ENCODE measurements around the gene WTIP. TPM values are rescaled to one million over a fixed set of nuclear protein-coding genes. Genes with fewer than 3 reads are reported as not detected.

WTIP gene
- total RNA-seq, 1 experiment from 2014 or later = 53.0 TPM

GRCh38 chr19:34523408-34523807 is 41.9 kb downstream of the WTIP start:
- H3K9me3 ChIP-seq (replicated peaks) = no peaks in the 10 kb centered on the region
- DNase-seq (ENCODE audit: low read depth in 1 of 2, low spot score in 2 of 2) = no peak
- H3K27ac ChIP-seq = no peak overlapping the region
- peaks cover 20% of the 10 kb centered on the region for H3K27me3 ChIP-seq (replicated peaks)
- H3K36me3 ChIP-seq = no peaks in the 10 kb centered on the region
- H3K4me1 ChIP-seq (replicated peaks) = no peaks in the 10 kb centered on the region
- no peak overlapping the region for H3K4me3 ChIP-seq

DNA sequence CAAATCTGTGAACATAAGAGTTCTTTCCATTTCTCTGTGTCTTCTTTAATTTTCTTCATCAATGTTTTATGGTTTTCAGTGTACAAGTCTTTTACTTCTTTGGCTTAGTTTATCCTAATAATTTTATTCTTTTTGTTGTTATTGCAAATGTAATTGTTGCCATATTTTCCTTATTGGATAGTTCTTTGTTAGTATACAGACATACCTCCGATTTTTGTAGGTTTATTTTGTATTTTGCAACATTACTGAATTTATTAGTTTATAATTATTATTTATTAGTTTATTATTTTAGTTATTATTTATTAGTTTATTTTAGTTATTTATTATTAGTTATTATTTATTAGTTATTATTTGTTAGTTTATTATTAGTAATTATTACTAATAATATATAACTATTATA is 43.4 kb downstream of the WTIP start:
- H3K27ac ChIP-seq = no peak overlapping the region

DNA sequence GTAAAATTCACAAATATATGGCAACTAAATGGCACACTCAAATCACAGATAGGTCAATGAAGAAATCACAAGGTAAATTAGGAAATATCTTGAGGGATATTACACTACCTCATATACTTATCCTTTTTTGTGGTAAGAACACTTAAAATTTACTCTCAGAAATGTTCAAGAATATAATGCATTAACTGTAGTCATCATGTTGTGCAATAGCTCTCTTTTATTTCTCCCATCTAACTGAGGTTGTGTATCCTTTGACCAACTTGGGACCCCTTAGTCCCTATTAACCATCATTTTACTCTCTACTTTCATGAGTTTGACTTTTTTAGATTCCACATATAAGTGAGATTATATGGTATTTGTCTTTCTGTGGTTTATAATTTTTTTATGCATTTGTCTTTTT is 52.6 kb downstream of the WTIP start:
- Histone ChIP-seq H3K4me1 (replicated peaks) (no peaks in the 10 kb centered on the region), H3K27ac (no peak overlapping the region), H3K9me3 (replicated peaks) (no peaks in the 10 kb centered on the region), H3K36me3 (no peaks in the 10 kb centered on the region), H3K27me3 (replicated peaks) (peaks cover 7% of the 10 kb centered on the region; the same call in 1 of the 2 replicates), H3K4me3 (no peak overlapping the region)
- no peak for DNase-seq (ENCODE audit: low read depth in 1 of 2, low spot score in 2 of 2)

More for the DNA sequence above, 43.4 kb downstream of the WTIP start:
- no peak overlapping the region for H3K4me3 ChIP-seq
- peaks cover 23% of the 10 kb centered on the region for H3K27me3 ChIP-seq (replicated peaks)
- H3K36me3 ChIP-seq = no peaks in the 10 kb centered on the region
- no peaks in the 10 kb centered on the region for H3K4me1 ChIP-seq (replicated peaks)
- DNase-seq (ENCODE audit: low read depth in 1 of 2, low spot score in 2 of 2) = no peak
- no peaks in the 10 kb centered on the region for H3K9me3 ChIP-seq (replicated peaks)

DNA sequence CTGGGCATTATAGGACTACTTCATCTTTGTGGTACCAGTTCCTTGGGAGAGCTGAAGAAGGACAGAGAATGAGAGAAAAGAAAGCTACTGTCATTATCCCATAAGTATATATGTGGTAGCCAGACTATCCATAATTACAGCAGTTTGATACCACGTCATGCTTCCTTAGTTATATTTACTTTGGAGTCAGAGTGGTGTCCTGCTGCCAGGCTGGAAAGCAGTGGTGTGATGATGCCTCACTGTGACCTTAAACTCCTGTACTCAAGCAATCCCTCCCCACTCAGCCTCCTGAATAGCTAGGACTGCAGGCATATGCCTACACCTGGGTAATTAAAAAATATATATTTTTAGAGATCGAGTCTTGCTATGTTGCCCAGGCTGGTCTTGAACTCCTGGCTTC is 57.8 kb downstream of the WTIP start:
- peaks cover 4% of the 10 kb centered on the region; the same call in 1 of the 2 replicates for H3K27me3 ChIP-seq (replicated peaks)
- no peaks in the 10 kb centered on the region for H3K4me1 ChIP-seq (replicated peaks)
- no peak overlapping the region for H3K4me3 ChIP-seq
- no peaks in the 10 kb centered on the region for H3K9me3 ChIP-seq (replicated peaks)
- no peaks in the 10 kb centered on the region for H3K36me3 ChIP-seq
- no peak overlapping the region for H3K27ac ChIP-seq
- DNase-seq (ENCODE audit: low read depth in 1 of 2, low spot score in 2 of 2) = no peak

DNA sequence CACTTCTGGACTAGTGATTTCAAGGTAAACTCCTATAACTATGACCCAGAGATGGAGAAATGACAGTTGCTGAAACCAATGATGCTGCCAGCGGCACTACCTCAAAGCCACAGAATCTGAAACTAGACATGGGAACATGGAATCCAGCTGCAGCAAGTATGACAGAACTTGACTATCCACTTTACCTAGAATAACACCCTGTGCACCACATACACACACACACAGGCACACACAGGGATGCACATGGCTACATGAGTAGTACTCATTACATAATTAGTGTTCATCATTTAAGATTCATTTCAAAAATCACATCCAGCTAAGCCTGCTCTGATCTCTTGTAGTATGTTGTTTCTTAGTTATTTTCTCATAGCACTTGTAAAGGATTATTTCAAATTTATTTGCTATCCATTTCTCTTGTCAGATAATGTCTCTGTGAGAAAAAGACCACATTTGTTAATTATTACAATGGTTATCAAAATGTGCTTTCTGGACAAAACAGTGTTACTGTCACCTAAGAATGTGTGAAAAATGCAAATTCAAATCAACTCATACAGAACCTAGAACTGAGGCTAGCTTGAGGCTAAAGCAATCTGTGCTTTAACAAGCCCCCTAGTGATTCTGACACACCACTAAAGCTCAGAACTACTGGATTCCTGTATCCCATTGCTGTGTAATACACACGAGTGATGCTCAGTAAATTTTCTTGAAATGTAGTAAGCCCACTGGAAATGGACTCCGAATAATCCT is 59.4 kb downstream of the WTIP start:
- Histone ChIP-seq H3K4me3 (no peak overlapping the region), H3K36me3 (no peaks in the 10 kb centered on the region), H3K4me1 (replicated peaks) (no peaks in the 10 kb centered on the region), H3K9me3 (replicated peaks) (no peaks in the 10 kb centered on the region), H3K27ac (no peak overlapping the region), H3K27me3 (replicated peaks) (no peaks in the 10 kb centered on the region; the same call in 1 of the 2 replicates)
- DNase-seq (ENCODE audit: low read depth in 1 of 2, low spot score in 2 of 2) = no peak

DNA sequence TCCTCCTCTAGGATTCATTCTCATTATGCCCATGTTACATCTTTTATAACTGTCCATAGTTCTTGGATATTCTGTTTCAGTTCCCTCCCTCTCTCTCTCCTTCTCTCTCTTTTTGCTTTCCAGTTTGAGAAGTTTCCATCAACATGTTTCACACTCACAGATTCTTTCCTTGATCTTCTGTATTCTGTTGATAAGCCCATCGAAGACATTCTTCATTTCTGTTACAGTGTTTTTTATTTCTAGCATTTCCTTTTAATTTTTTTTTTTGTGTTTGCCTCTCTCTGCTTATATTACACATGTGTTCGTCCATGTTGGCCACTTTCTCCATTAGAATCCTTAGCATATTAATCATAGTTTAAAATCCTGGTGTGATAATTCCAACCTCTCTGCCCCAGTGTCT is 68.3 kb downstream of the WTIP start:
- H3K4me3 ChIP-seq = no peak overlapping the region
- H3K9me3 ChIP-seq (replicated peaks) = peaks cover 4% of the 10 kb centered on the region; the same call in 1 of the 2 replicates
- H3K27me3 ChIP-seq (replicated peaks) = no peaks in the 10 kb centered on the region; the same call in 1 of the 2 replicates
- no peak for DNase-seq (ENCODE audit: low read depth in 1 of 2, low spot score in 2 of 2)
- H3K36me3 ChIP-seq = no peaks in the 10 kb centered on the region
- no peak overlapping the region for H3K27ac ChIP-seq
- H3K4me1 ChIP-seq (replicated peaks) = no peaks in the 10 kb centered on the region; the same call in 1 of the 2 replicates

DNA sequence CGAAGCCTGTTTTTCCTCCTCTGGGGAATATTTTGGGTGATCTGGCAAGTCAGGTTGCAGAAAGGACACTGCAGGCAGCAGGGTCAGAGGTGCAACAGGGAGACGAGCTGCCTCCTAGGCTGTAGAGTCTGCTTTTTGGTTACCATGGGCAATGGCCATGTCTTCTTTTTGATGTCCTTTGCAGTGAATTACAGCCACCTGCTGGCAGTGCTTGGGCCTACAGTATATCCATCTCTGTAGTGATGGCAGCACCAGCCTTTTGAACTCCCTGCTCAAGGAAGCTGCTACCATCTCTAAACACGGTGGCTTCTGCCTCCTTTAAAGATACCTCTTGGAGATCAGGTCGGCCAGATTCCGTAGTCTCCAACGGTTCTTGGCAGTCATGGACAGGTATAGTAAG is 73.9 kb downstream of the WTIP start:
- no peak for DNase-seq (ENCODE audit: low read depth in 1 of 2, low spot score in 2 of 2)
- H3K27ac ChIP-seq = no peak overlapping the region

DNA sequence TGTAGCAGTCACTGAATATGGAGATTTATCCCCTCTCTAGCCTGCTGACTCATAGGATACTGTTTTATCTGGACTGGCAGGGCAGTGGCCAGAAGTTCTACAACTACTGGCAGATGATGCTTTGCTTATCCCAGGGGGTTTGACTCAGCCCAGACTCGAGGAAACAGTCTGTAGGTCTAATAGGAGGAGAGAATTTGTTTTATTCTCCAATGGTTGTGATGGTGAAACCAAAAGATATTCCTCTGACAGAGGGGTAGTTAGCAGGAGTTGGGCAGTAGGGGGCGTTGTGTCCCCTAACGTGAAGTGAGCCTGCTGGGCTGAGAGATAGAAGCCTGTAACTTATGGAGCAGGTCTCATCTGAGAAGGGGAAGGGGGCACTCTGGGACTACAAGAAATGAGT is 74.9 kb downstream of the WTIP start:
- no peak overlapping the region for H3K27ac ChIP-seq
- H3K4me3 ChIP-seq = no peak overlapping the region
- no peaks in the 10 kb centered on the region; the same call in 1 of the 2 replicates for H3K4me1 ChIP-seq (replicated peaks)
- no peak for DNase-seq (ENCODE audit: low read depth in 1 of 2, low spot score in 2 of 2)
- no peaks in the 10 kb centered on the region for H3K36me3 ChIP-seq
- no peaks in the 10 kb centered on the region for H3K9me3 ChIP-seq (replicated peaks)
- no peaks in the 10 kb centered on the region; the same call in 1 of the 2 replicates for H3K27me3 ChIP-seq (replicated peaks)

More for the DNA sequence above, 73.9 kb downstream of the WTIP start:
- Histone ChIP-seq H3K4me3 (no peak overlapping the region), H3K4me1 (replicated peaks) (no peaks in the 10 kb centered on the region; the same call in 1 of the 2 replicates), H3K27me3 (replicated peaks) (no peaks in the 10 kb centered on the region; the same call in 1 of the 2 replicates), H3K9me3 (replicated peaks) (peaks cover 1% of the 10 kb centered on the region; the same call in 1 of the 2 replicates), H3K36me3 (no peaks in the 10 kb centered on the region)

DNA sequence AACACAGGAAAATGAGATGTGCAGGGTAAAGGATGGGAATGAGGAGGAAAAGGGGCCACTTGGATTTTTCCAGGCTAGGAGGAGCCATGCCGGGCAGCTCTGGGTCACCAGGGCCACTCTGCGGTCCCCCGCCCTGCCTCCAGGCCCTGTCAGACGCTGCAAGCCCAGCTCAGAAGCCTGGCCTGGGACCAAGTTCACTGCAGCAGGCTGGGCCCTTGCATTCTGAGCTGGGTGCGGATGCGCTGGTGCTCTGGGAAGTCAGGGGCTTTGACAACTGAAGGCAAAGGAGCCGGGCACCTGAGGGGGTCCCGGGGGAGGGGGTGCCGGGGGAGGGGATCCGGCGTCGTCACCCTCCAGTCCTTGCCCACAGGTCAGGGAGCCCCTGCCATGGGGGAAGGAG is 77.5 kb downstream of the WTIP start:
- Histone ChIP-seq H3K9me3 (replicated peaks) (no peaks in the 10 kb centered on the region), H3K36me3 (no peaks in the 10 kb centered on the region), H3K27ac (no peak overlapping the region), H3K4me1 (replicated peaks) (no peaks in the 10 kb centered on the region), H3K4me3 (no peak overlapping the region), H3K27me3 (replicated peaks) (no peaks in the 10 kb centered on the region)
- DNase-seq (ENCODE audit: low read depth in 1 of 2, low spot score in 2 of 2) = no peak

GRCh38 chr19:34560229-34560628 is 78.7 kb downstream of the WTIP start:
- Histone ChIP-seq H3K4me1 (replicated peaks) (no peaks in the 10 kb centered on the region), H3K9me3 (replicated peaks) (no peaks in the 10 kb centered on the region), H3K4me3 (no peak overlapping the region), H3K27ac (no peak overlapping the region), H3K36me3 (no peaks in the 10 kb centered on the region), H3K27me3 (replicated peaks) (no peaks in the 10 kb centered on the region)
- no peak for DNase-seq (ENCODE audit: low read depth in 1 of 2, low spot score in 2 of 2)

Other genes starting within 250 kb of the WTIP start
- gene GARRE1, start 227.2 kb upstream of the WTIP start, total RNA-seq (2014; rRNA removed; shearing (Covaris generic)) = 12.7 and 20.7 TPM in 2 replicates
- 64.0 and 88.8 TPM in 2 replicates for gene GPI, start 116.6 kb upstream of the WTIP start, total RNA-seq (2014; rRNA removed; shearing (Covaris generic))
- gene PDCD2L, start 77.4 kb upstream of the WTIP start, total RNA-seq (2014; rRNA removed; shearing (Covaris generic)) = 19.9 and 31.1 TPM in 2 replicates
- 187 and 209 TPM in 2 replicates for gene UBA2, start 53.4 kb upstream of the WTIP start, total RNA-seq (2014; rRNA removed; shearing (Covaris generic))
- gene SCGB2B2, start 195.4 kb downstream of the WTIP start, total RNA-seq (2014; rRNA removed; shearing (Covaris generic)) = not detected in 2 replicates
- gene ZNF302, start 195.9 kb downstream of the WTIP start, total RNA-seq (2014; rRNA removed; shearing (Covaris generic)) = 19.5 and 19.7 TPM in 2 replicates

Measured in SJSA1 (cell line).